HepG2 (cell line): ENCODE data around the gene EOMES. TPM values are rescaled to one million over a fixed set of nuclear protein-coding genes. Genes with fewer than 3 reads are reported as not detected.

Experiments used
- ATAC-seq: fragments of 200-7000 bp; cut with Tn5 transposase; 3 replicates; pipeline ENCODE4 v1.9.1; 2020; ENCODE audit warnings: mild to moderate bottlenecking, moderate library complexity
- BruUV-seq: library from RNA; stranded (reverse); fragments of 400-500 nt; replicated peaks from 2 replicates; lab custom pipeline; 2021; lab: Mats Ljungman, UMichigan
- CTCF ChIA-PET: fragments of 300-600 bp; formaldehyde crosslinking; extraction: SDS; loops from one replicate; lab custom pipeline; 2021; ENCODE audit warnings: low total read pairs, inconsistent platforms, low intra/inter-chr PET ratio; lab: Yijun Ruan, JAX
- POLR2A ChIA-PET: fragments of 350-600 bp; sonication (Branson Sonifier 250); formaldehyde crosslinking; loops from one replicate; lab custom pipeline; 2020; ENCODE audit warnings: antibody characterized with exemption, inconsistent platforms; lab: Yijun Ruan, JAX
- DNase-seq: peaks from one replicate; pipeline ENCODE4 v3.0.0-alpha.2; 2015; ENCODE audit warnings: low spot score
- FAIRE-seq: peaks from 3 replicates; lab custom pipeline; 2011; peaks lifted over from hg19 to GRCh38; lab: Jason Lieb, UNC
- H2AFZ ChIP-seq: one replicate; pipeline ENCODE4 v1.6.1; 2011; ENCODE audit warnings: low read length, inconsistent platforms
- H3K27ac ChIP-seq: fragments of 300-600 bp; 3 replicates; pipeline ENCODE4 v1.8.0; 2011; ENCODE audit warnings: mixed run types, mild to moderate bottlenecking, mixed read lengths, low read length, inconsistent platforms; ENCODE audit not compliant: insufficient read depth; ENCODE audit errors: extremely low read length
- H3K27me3 ChIP-seq, 2 experiments: fragments of 200-600 bp in 1 of 2; 2 replicates in 1 of 2; 3 replicates in 1 of 2; pipeline versions ENCODE4 v1.6.0 to v1.8.0; 2011; ENCODE audit warnings: low read length in 2 of 2, mild to moderate bottlenecking in 2 of 2, moderate library complexity in 2 of 2, inconsistent platforms in 1 of 2; ENCODE audit not compliant: insufficient read depth in 2 of 2, control insufficient read depth in 1 of 2
- H3K36me3 ChIP-seq, 2 experiments: fragments of 200-600 bp in 1 of 2; replicated peaks in 1 of 2; 2 replicates in 1 of 2; 3 replicates in 1 of 2; pipeline versions ENCODE4 v1.5.1 to v1.8.0; 2011; ENCODE audit warnings: low read length in 2 of 2, inconsistent platforms in 1 of 2; ENCODE audit not compliant: insufficient read depth in 2 of 2, control insufficient read depth in 1 of 2
- H3K4me1 ChIP-seq: 2 replicates; pipeline ENCODE4 v1.5.1; 2012; ENCODE audit warnings: low read length, inconsistent platforms; ENCODE audit not compliant: insufficient read depth
- H3K4me2 ChIP-seq: 2 replicates; pipeline ENCODE4 v1.6.0; 2011; ENCODE audit warnings: low read depth, low read length, inconsistent platforms
- H3K4me3 ChIP-seq, 3 experiments: fragments of 200-600 bp in 1 of 3; sonication (generic), shearing (Covaris generic) in 1 of 3; replicated peaks in 1 of 3; 2 replicates each; pipeline ENCODE4 v1.5.1; 2011 to 2016; ENCODE audit warnings: low read length in 3 of 3, inconsistent platforms in 2 of 3, low read depth in 2 of 3, mild to moderate bottlenecking in 2 of 3, control low read depth in 1 of 3, mixed read lengths in 1 of 3; ENCODE audit not compliant: insufficient read depth in 1 of 3
- H3K79me2 ChIP-seq: one replicate; pipeline ENCODE4 v1.6.1; 2011; ENCODE audit warnings: low read length, inconsistent platforms; ENCODE audit not compliant: insufficient read depth
- H3K9ac ChIP-seq: 2 replicates; pipeline ENCODE4 v1.6.0; 2011; ENCODE audit warnings: mild to moderate bottlenecking, low read depth, low read length, inconsistent platforms; ENCODE audit not compliant: insufficient read depth
- H3K9me3 ChIP-seq: 2 replicates; pipeline ENCODE4 v1.5.1; 2012; ENCODE audit warnings: mild to moderate bottlenecking, low read length
- H4K20me1 ChIP-seq: 2 replicates; pipeline ENCODE4 v1.6.0; 2011; ENCODE audit warnings: inconsistent platforms, mild to moderate bottlenecking, low read length, moderate library complexity; ENCODE audit not compliant: insufficient read depth
- MAFF ChIP-seq: IDR thresholded peaks from 2 replicates; pipeline ENCODE4 v1.6.1; 2011; ENCODE audit warnings: low read depth, low read length, improper control_type of control experiment
- MAFK ChIP-seq, 2 experiments: IDR thresholded peaks in 1 of 2; conservative IDR thresholded peaks in 1 of 2; 2 replicates each; pipeline ENCODE4 v1.6.1; 2011; ENCODE audit warnings: improper control_type of control experiment in 2 of 2, low read length in 2 of 2
- WGBS: methylation state at CpG from one replicate; pipeline ENCODE4 v1.1.6; 2017; ENCODE audit warnings: low lambda C conversion rate; 5-methylcytosine and 5-hydroxymethylcytosine counted together
- in situ Hi-C: cut with HindIII; loops from 2 replicates; pipeline ENCODE4 v1.10.0; 2017; ENCODE audit warnings: low pct_unique_long_range_greater_than_20kb; ENCODE audit not compliant: extremely low pct_ligation_motif_present
- intact Hi-C: fragments of 100-400 bp; cut with micrococcal nuclease; formaldehyde crosslinking; loops from one replicate; pipeline ENCODE4 v1.10.0; 2022; ENCODE audit not compliant: unreplicated experiment
- polyA plus RNA-seq, 8 experiments: library from polyadenylated mRNA; depleted of rRNA in 3 of 8; stranded (reverse) in 7 of 8; unstranded in 1 of 8; fragments of >200 nt; fragmentation: Illumina TruSeq in 4 of 8; extraction: Trizol in 4 of 8; gene quantifications; 2 replicates each; pipeline versions ENCODE4 v1.2.1 to v1.2.3, GENCODE V29; 2011 to 2016; ENCODE audit warnings: low read depth in 4 of 8, missing spikeins in 1 of 8, mixed read lengths in 1 of 8; ENCODE audit not compliant: insufficient read depth in 1 of 8
- total RNA-seq, 5 experiments: library from RNA; depleted of rRNA; stranded (reverse); fragments of >200 nt; fragmentation: Illumina TruSeq; extraction: Trizol; gene quantifications; 2 replicates each; pipeline ENCODE4 v1.2.3, GENCODE V29; 2016; ENCODE audit warnings: low read depth in 1 of 5
- TF ChIP-seq, protein P1 (sequence below): sonication (generic); formaldehyde crosslinking; IDR thresholded peaks from 2 replicates; pipeline ENCODE4 v1.5.1; 2020; ENCODE audit warnings: missing genetic modification reagents, mild to moderate bottlenecking, borderline replicate concordance
- TF ChIP-seq, protein P2 (sequence below): sonication (generic); formaldehyde crosslinking; IDR thresholded peaks from 2 replicates; pipeline ENCODE4 v1.8.0; 2022; ENCODE audit warnings: mild to moderate bottlenecking, missing genetic modification reagents, moderate library complexity
- TF ChIP-seq, protein P3 (sequence below): sonication (generic); formaldehyde crosslinking; conservative IDR thresholded peaks from 2 replicates; pipeline ENCODE4 v1.4.0; 2020; ENCODE audit warnings: mild to moderate bottlenecking, missing genetic modification reagents, moderate library complexity

EOMES gene
- total and polyA plus RNA-seq, 2 of the 13 experiments (the other 11 are each of a cell fraction or from before 2014, with no cell fraction given), result 0.11 to 0.12 TPM

GRCh38 chr3:27684302-27684701 is 37.8 kb downstream of the EOMES start:
- ATAC-seq, result no peak
- H3K4me3 ChIP-seq, result no peak overlapping the region
- TF ChIP-seq, protein P1, sequence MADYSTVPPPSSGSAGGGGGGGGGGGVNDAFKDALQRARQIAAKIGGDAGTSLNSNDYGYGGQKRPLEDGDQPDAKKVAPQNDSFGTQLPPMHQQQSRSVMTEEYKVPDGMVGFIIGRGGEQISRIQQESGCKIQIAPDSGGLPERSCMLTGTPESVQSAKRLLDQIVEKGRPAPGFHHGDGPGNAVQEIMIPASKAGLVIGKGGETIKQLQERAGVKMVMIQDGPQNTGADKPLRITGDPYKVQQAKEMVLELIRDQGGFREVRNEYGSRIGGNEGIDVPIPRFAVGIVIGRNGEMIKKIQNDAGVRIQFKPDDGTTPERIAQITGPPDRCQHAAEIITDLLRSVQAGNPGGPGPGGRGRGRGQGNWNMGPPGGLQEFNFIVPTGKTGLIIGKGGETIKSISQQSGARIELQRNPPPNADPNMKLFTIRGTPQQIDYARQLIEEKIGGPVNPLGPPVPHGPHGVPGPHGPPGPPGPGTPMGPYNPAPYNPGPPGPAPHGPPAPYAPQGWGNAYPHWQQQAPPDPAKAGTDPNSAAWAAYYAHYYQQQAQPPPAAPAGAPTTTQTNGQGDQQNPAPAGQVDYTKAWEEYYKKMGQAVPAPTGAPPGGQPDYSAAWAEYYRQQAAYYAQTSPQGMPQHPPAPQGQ (CRISPR knock-in tag), result no peak
- TF ChIP-seq MAFF (peak; percentile 73), MAFK (conservative IDR thresholded peaks at IDR 0.05 in 1 of 2, IDR thresholded peaks at IDR 0.05 in 1 of 2; ENCODE audit: low read length in 2 of 2) (peak; percentile 68 to 85)
- TF ChIP-seq, protein P2, sequence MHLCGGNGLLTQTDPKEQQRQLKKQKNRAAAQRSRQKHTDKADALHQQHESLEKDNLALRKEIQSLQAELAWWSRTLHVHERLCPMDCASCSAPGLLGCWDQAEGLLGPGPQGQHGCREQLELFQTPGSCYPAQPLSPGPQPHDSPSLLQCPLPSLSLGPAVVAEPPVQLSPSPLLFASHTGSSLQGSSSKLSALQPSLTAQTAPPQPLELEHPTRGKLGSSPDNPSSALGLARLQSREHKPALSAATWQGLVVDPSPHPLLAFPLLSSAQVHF, result no peak
- TF ChIP-seq, protein P3, sequence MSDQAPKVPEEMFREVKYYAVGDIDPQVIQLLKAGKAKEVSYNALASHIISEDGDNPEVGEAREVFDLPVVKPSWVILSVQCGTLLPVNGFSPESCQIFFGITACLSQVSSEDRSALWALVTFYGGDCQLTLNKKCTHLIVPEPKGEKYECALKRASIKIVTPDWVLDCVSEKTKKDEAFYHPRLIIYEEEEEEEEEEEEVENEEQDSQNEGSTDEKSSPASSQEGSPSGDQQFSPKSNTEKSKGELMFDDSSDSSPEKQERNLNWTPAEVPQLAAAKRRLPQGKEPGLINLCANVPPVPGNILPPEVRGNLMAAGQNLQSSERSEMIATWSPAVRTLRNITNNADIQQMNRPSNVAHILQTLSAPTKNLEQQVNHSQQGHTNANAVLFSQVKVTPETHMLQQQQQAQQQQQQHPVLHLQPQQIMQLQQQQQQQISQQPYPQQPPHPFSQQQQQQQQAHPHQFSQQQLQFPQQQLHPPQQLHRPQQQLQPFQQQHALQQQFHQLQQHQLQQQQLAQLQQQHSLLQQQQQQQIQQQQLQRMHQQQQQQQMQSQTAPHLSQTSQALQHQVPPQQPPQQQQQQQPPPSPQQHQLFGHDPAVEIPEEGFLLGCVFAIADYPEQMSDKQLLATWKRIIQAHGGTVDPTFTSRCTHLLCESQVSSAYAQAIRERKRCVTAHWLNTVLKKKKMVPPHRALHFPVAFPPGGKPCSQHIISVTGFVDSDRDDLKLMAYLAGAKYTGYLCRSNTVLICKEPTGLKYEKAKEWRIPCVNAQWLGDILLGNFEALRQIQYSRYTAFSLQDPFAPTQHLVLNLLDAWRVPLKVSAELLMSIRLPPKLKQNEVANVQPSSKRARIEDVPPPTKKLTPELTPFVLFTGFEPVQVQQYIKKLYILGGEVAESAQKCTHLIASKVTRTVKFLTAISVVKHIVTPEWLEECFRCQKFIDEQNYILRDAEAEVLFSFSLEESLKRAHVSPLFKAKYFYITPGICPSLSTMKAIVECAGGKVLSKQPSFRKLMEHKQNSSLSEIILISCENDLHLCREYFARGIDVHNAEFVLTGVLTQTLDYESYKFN, result no peak
- no peak overlapping the region for H3K9ac ChIP-seq
- H3K4me1 ChIP-seq, result peaks cover 18% of the 10 kb centered on the region
- H3K27me3 ChIP-seq, result no peaks in the 10 kb centered on the region; a peak in 1 of 5 replicates
- H2AFZ ChIP-seq, result no peak overlapping the region
- H3K4me2 ChIP-seq, result no peak overlapping the region
- no peaks in the 10 kb centered on the region for H4K20me1 ChIP-seq
- ChIA-PET POLR2A (no interaction called here), CTCF (no interaction called here)
- DNase-seq, result no peak
- in situ Hi-C loops (loop anchor here (5.0 kb wide), 1 partner anchor 372 kb away; no protein-coding TSS in a partner anchor), intact Hi-C loops (loop anchor here (5.0 kb wide), 1 partner anchor 152 kb away; no protein-coding TSS in a partner anchor)
- WGBS, result 90% methylated on average over 2 of the region's 2 CpGs
- no peaks in the 10 kb centered on the region for H3K9me3 ChIP-seq
- BruUV-seq, result no TSS peak
- H3K79me2 ChIP-seq, result no peaks in the 10 kb centered on the region
- FAIRE-seq, result no peak
- H3K27ac ChIP-seq, result no peak overlapping the region
- no peaks in the 10 kb centered on the region for H3K36me3 ChIP-seq
